CD4-positive, alpha-beta T cell treated with Interleukin-6 at 100 ng/mL for 8 hours (primary cell): ENCODE data around the gene PCSK2.

Experiments used
- DNase-seq: peaks from one replicate; pipeline ENCODE4 v3.0.0-alpha.2; 2020; ENCODE audit warnings: mixed read lengths, low spot score

PCSK2 gene

GRCh38 chr20:17339000-17339399, 112.2 kb downstream of the PCSK2 start:
- DNase-seq: no peak

- DNase-seq: no peak
Measured at GRCh38 chr20:17343091-17343490, 116.3 kb downstream of the PCSK2 start.

- DNase-seq: no peak
Measured at GRCh38 chr20:17343656-17344452, 117.0 kb downstream of the PCSK2 start.

GRCh38 chr20:17344790-17345189, 118.0 kb downstream of the PCSK2 start:
- DNase-seq: no peak

GRCh38 chr20:17345321-17345720, 118.5 kb downstream of the PCSK2 start:
- no peak for DNase-seq

- no peak for DNase-seq
Measured at GRCh38 chr20:17350321-17350720, 123.5 kb downstream of the PCSK2 start.

GRCh38 chr20:17357238-17357637, 130.4 kb downstream of the PCSK2 start:
- no peak for DNase-seq

GRCh38 chr20:17358854-17359253, 132.0 kb downstream of the PCSK2 start:
- DNase-seq: no peak

- no peak for DNase-seq
Measured at GRCh38 chr20:17364681-17365080, 137.8 kb downstream of the PCSK2 start.

- DNase-seq: no peak
Measured at GRCh38 chr20:17365831-17366230, 139.0 kb downstream of the PCSK2 start.

GRCh38 chr20:17369506-17369905, 142.7 kb downstream of the PCSK2 start:
- DNase-seq: no peak

- no peak for DNase-seq
Measured at GRCh38 chr20:17372806-17373440, 146.1 kb downstream of the PCSK2 start.

- DNase-seq: no peak
Measured at GRCh38 chr20:17374086-17374485, 147.2 kb downstream of the PCSK2 start.

GRCh38 chr20:17376031-17376430, 149.2 kb downstream of the PCSK2 start:
- no peak for DNase-seq

- DNase-seq: no peak
Measured at GRCh38 chr20:17377231-17377630, 150.4 kb downstream of the PCSK2 start.

GRCh38 chr20:17379651-17380050, 152.8 kb downstream of the PCSK2 start:
- no peak for DNase-seq

- DNase-seq: no peak
Measured at GRCh38 chr20:17380801-17381200, 154.0 kb downstream of the PCSK2 start.

- no peak for DNase-seq
Measured at GRCh38 chr20:17381724-17382123, 154.9 kb downstream of the PCSK2 start.

- DNase-seq: no peak
Measured at GRCh38 chr20:17385798-17386197, 159.0 kb downstream of the PCSK2 start.

GRCh38 chr20:17390655-17391054, 163.8 kb downstream of the PCSK2 start:
- DNase-seq: no peak

- no peak for DNase-seq
Measured at GRCh38 chr20:17391127-17391771, 164.4 kb downstream of the PCSK2 start.

- no peak for DNase-seq
Measured at GRCh38 chr20:17394411-17394810, 167.6 kb downstream of the PCSK2 start.

GRCh38 chr20:17395729-17396128, 168.9 kb downstream of the PCSK2 start:
- no peak for DNase-seq
